HG03571 (cell line): ENCODE data around the gene SCGB1D4.
"Not testable (repeated sequence)": the region's sequence is repeated elsewhere in the genome, so short reads cannot be mapped to it uniquely, and the experiment has no call there.

Experiments used
- ATAC-seq: cut with Tn5 transposase; IDR thresholded peaks from one replicate; pipeline ENCODE4 v1.9.1; 2021; ENCODE audit not compliant: unreplicated experiment

Gene SCGB1D4

DNA sequence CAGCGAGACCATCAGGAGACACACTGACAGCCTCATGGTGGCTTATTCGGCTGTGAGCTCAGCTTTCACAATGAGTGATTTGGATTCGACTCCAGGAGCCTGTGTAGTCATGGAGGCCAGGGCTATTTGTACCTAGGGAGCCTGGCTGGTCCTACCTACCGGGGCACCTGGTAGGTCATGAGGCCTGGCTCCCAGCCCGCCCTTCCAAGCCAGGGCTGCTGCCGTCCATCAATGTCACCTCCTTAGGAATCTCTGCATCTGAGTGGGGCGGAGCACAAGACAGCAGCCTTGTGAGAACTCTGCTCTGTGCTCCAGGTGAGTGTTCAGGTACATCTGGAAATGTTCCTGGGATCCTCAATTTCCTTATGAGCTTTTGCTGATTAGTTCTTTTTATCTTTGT lies at the start of gene SCGB1D4:
Gene SCGB1D4, minus strand, starts transcription at position 101 of the 400 bp plus-strand sequence. Its CDS starts 65 bp downstream, at position 36.
- no peak for ATAC-seq

DNA sequence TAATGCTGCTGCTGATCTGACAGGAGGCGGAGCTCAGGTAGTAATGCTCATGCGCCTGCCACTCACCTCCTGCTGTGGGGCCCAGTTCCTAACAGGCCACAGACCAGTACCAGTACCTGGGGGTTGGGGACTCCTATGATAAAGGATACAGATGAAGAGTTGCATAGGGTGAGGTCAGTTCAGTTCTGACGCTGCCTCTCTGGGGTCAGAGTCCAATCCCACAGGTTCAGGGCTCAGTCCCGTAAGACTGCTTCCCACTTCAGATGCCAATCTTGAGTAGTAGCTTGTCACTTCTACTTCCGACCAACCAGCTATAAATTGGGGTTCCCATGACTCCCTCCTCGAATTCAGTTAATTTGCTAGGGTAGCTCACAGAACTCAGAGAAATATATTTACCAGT lies 47.0 kb upstream of the SCGB1D4 start:
- ATAC-seq, result no peak

GRCh38 chr11:62344210-62344609 lies 45.3 kb upstream of the SCGB1D4 start:
- no peak for ATAC-seq

DNA sequence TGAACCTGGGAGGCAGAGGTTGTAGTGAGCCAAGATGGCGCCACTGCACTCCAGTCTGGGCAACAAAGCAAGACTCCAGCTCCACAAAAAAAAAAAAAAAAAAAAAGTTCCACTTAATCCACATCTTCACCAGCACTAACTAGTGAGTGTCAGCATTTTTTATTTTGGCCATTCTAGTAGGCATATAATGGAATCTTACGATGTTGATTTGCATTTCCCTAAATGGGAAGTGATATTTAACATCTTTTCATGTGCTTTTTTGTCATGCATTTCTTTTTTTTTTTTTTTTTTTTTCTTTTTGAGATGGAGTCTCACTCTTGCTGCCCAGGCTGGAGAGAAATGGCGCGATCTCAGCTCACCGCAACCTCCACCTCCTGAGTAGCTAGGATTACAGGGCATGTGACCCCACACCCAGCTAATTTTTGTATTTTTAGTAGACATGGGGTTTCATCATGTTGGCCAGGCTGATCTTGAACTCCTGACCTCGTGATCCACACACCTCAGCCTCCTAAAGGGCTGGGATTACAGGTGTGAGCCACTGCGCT lies 44.8 kb upstream of the SCGB1D4 start:
- not testable (repeated sequence) for ATAC-seq

DNA sequence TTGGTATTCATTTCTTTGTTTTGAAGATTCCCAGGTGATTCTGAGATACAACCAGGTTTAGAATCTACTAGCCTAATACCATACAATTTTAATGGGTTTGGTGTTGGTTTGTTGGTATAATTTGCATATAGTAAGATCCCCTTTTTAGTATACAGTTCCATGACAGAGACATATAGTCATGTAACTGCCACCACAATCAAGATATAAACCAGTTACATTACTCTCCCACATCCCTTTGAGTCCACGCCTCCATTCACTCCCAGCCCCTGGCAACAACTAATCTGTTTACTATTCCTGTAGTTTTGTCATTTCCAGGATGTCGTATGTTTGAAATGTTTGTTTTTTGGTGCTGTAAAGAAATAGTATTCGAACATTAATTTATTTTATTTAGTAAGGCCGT lies 42.7 kb upstream of the SCGB1D4 start:
- ATAC-seq, result no peak

GRCh38 chr11:62340269-62340901 lies 41.5 kb upstream of the SCGB1D4 start:
- no peak for ATAC-seq

GRCh38 chr11:62338218-62338617 lies 39.3 kb upstream of the SCGB1D4 start:
- no peak for ATAC-seq

GRCh38 chr11:62337303-62338181 lies 38.7 kb upstream of the SCGB1D4 start, which contains the start of gene ASRGL1:
ASRGL1 (plus strand) TSS chr11:62337448; CDS start chr11:62337978, 530 bp downstream.
- peak; percentile 62 for ATAC-seq

GRCh38 chr11:62336949-62337302 lies 38.1 kb upstream of the SCGB1D4 start:
- not testable (repeated sequence) for ATAC-seq

GRCh38 chr11:62333768-62334167 lies 34.9 kb upstream of the SCGB1D4 start:
- no peak for ATAC-seq

- ATAC-seq, result not testable (repeated sequence)
Observed at GRCh38 chr11:62331264-62331663, 32.4 kb upstream of the SCGB1D4 start.

- ATAC-seq, result not testable (repeated sequence)
Observed at GRCh38 chr11:62327541-62327940, 28.7 kb upstream of the SCGB1D4 start.

DNA sequence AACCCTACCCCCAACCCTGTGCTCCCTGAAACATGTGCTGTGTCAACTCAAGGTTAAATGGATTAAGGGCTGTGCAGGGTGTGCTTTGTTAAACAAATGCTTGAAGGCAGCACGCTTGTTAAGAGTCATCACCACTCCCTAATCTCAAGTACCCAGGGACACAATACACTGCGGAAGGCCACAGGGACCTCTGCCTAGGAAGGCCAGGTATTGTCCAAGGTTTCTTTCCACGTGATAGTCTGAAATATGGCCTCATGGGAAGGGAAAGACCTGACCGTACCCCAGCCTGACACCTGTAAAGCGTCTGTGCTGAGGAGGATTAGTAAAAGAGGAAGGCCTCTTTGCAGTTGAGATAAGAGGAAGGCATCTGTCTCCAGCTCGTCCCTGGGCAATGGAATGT lies 27.8 kb upstream of the SCGB1D4 start:
- not testable (repeated sequence) for ATAC-seq

DNA sequence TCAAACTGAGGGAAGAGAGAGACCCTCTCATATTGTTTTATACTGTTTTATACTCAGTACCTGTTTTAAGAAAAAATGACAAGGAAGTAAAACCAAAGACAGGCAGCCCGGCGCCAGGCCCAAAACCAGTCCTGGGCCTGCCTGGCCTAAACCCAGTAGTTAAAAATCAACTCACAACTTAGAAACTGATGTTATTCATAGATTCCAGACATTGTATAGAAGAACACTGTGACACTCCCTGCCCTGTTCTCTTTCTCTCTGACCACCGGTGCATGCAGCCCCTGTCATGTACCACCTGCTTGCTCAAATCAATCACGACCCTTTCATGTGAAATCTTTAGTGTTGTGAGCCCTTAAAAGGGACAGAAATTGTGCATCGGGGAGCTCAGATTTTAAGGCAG lies 26.9 kb upstream of the SCGB1D4 start:
- ATAC-seq, result not testable (repeated sequence)

DNA sequence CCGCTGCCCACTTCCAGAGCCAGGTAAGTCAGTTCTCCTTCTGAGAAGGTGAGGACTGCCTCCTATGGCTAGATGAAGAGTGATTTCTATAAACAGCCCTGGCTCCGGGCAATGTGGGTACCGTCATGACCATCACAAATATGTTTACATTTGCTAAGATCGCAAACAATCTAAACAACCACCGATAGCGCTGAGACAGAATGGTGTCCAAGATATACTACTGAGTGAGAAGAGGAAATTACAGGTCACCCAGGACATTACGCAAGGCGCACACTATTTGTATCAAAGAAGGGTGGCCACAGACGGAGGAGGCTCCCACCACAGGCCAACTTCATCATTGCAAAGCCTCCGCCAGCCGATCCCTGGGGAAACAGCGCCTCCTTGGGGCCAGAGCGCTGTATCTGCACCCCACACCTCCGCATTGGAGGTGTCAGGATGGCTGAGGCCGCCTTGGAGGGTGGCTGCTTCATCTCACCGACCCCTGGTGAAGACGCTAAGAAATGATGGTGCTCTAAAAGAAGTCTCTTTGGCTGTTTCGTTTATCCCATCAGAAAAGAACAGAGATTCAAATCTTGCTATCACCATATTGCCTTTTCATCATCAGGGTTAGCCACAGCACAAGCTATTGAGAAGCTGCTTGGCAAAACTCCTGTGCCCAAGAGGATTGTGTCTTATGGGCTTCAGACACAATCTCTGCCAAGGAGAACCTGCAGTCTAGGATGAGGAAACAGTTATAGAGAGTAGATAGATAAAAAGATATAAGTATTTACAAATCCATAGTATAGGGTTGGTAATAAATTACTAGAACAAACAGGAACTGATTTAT lies 26.1 kb upstream of the SCGB1D4 start:
- no peak for ATAC-seq

GRCh38 chr11:62322524-62322923 lies 23.6 kb upstream of the SCGB1D4 start:
- no peak for ATAC-seq

- ATAC-seq, result no peak
Observed at GRCh38 chr11:62315431-62315830, 16.6 kb upstream of the SCGB1D4 start.

DNA sequence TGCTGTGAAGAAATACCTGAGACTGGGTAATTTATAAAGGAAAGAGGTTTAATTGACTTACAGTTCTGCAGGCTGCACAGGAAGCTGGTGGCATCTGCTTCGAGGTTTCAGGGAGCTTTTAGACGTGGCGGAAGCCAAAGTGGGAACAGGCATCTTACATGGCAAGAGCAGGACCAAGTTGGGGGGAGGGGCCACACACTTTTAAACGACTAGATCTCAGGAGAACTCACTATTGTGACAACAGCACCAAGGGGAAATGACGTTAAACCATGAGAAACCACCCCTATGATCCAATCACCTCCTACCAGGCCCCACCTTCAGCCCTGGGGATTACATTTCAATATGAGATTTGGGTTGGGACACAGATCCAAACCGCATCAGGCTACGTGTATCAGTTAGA lies 11.1 kb upstream of the SCGB1D4 start:
- ATAC-seq, result no peak

GRCh38 chr11:62307950-62308349 lies 9.1 kb upstream of the SCGB1D4 start:
- ATAC-seq, result no peak

- no peak for ATAC-seq
Observed at GRCh38 chr11:62306227-62306626, 7.4 kb upstream of the SCGB1D4 start.

- ATAC-seq, result no peak
Observed at GRCh38 chr11:62295504-62295903, 3.4 kb downstream of the SCGB1D4 start.
